ENCODE measurements around the gene CNKSR2. TPM values are rescaled to one million over a fixed set of nuclear protein-coding genes. Genes with fewer than 3 reads are reported as not detected.

Gene CNKSR2
- total and polyA plus RNA-seq, 9 donors = 0.35 to 20.6 (median 2.3) TPM

DNA sequence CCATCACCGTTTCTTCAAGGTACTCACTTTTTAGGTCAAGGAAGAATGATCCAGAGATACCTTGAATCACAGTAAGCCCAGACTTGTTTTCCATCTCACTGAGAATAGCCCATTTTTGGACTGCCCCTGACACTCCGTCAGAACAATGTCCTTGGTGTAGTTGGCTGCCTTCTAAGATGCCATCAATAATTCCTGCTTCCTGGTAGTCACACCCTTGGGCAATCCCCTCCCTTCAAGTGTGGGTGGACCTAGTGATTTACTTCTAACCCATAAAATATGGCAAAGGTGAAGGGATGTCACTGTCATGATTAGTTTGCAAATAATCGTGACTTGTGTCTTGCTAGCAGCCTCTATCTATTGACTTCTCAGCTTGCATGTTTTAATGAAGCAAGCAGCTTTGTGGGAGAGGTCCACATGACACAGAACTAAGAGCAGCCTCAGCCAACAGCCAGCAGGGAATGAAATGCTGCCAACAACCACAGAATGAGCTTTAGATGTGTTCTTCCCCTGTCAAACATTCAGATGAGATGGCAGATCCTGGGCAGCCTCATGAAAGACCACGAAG, 303.9 kb downstream of the CNKSR2 start:
- Histone ChIP-seq H3K27ac (no peak overlapping the region), H3K27me3 (no peaks in the 10 kb centered on the region), H3K4me3 (no peak overlapping the region), H3K36me3 (no peaks in the 10 kb centered on the region), H3K9me3 (no peaks in the 10 kb centered on the region), H3K4me1 (ENCODE audit: insufficient read depth) (no peaks in the 10 kb centered on the region)
- DNase-seq = no peak
- intact Hi-C loops (cut with DNase I) = no loop called here
- WGBS, 3 donors = 42 to 53% (median 45%) methylated on average over 4 of the region's 4 CpGs
- TF ChIP-seq, protein P1, sequence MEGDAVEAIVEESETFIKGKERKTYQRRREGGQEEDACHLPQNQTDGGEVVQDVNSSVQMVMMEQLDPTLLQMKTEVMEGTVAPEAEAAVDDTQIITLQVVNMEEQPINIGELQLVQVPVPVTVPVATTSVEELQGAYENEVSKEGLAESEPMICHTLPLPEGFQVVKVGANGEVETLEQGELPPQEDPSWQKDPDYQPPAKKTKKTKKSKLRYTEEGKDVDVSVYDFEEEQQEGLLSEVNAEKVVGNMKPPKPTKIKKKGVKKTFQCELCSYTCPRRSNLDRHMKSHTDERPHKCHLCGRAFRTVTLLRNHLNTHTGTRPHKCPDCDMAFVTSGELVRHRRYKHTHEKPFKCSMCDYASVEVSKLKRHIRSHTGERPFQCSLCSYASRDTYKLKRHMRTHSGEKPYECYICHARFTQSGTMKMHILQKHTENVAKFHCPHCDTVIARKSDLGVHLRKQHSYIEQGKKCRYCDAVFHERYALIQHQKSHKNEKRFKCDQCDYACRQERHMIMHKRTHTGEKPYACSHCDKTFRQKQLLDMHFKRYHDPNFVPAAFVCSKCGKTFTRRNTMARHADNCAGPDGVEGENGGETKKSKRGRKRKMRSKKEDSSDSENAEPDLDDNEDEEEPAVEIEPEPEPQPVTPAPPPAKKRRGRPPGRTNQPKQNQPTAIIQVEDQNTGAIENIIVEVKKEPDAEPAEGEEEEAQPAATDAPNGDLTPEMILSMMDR (IDR thresholded peaks at IDR 0.05) = no peak
- no peak for TF ChIP-seq POLR2A (IDR thresholded peaks at IDR 0.05)
- no peak for TF ChIP-seq EP300 (IDR thresholded peaks at IDR 0.05)

DNA sequence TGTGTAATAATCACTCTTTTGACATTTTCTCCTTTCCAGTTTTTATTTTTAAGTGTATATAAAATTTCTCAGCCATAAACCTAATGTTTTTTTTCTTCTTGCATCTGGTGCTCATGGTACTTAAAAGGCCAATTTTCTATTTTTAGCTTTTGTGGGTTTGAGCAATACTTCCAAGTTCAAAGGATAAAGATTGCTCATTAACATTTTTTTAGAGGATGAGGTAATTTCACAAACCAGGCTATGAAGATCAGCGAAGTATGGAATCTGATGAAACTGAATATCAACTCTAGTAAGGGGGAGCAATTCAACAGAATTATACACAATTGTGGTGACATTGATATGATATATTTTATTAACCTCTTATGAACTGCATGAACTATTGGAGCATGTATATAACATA, 309.7 kb downstream of the CNKSR2 start:
- H3K4me1 ChIP-seq (ENCODE audit: insufficient read depth) = no peaks in the 10 kb centered on the region
- no peaks in the 10 kb centered on the region for H3K9me3 ChIP-seq
- 43 to 57% (median 48%) methylated on average over 1 of the region's 1 CpG for WGBS, 3 donors
- no peak overlapping the region for H3K27ac ChIP-seq
- no peaks in the 10 kb centered on the region for H3K27me3 ChIP-seq
- intact Hi-C loops (cut with DNase I) = no loop called here
- TF ChIP-seq POLR2A (IDR thresholded peaks at IDR 0.05) = no peak
- TF ChIP-seq EP300 (IDR thresholded peaks at IDR 0.05) = no peak
- TF ChIP-seq, protein P1 (IDR thresholded peaks at IDR 0.05) = no peak
- H3K4me3 ChIP-seq = no peak overlapping the region
- no peaks in the 10 kb centered on the region for H3K36me3 ChIP-seq
- DNase-seq = no peak

GRCh38 chrX:21691512-21692018, 317.3 kb downstream of the CNKSR2 start:
- no peaks in the 10 kb centered on the region for H3K27me3 ChIP-seq
- DNase-seq = no peak
- intact Hi-C loops (cut with DNase I) = no loop called here
- H3K27ac ChIP-seq = no peak overlapping the region
- WGBS, 3 donors = 80 to 88% (median 82%) methylated on average over 3 of the region's 3 CpGs
- H3K4me3 ChIP-seq = no peak overlapping the region
- no peaks in the 10 kb centered on the region for H3K4me1 ChIP-seq (ENCODE audit: insufficient read depth)
- no peaks in the 10 kb centered on the region for H3K9me3 ChIP-seq
- no peak for TF ChIP-seq EP300 (IDR thresholded peaks at IDR 0.05)
- TF ChIP-seq, protein P1 (IDR thresholded peaks at IDR 0.05) = no peak
- TF ChIP-seq POLR2A (IDR thresholded peaks at IDR 0.05) = no peak
- no peaks in the 10 kb centered on the region for H3K36me3 ChIP-seq

- Histone ChIP-seq H3K27me3 (no peaks in the 10 kb centered on the region), H3K4me1 (ENCODE audit: insufficient read depth) (no peaks in the 10 kb centered on the region), H3K27ac (no peak overlapping the region), H3K4me3 (no peak overlapping the region), H3K36me3 (no peaks in the 10 kb centered on the region), H3K9me3 (no peaks in the 10 kb centered on the region)
- DNase-seq = no peak
- no peak for TF ChIP-seq POLR2A (IDR thresholded peaks at IDR 0.05)
- TF ChIP-seq EP300 (IDR thresholded peaks at IDR 0.05) = no peak
- TF ChIP-seq, protein P1 (IDR thresholded peaks at IDR 0.05) = no peak
- WGBS, 3 donors = 61 to 69% (median 68%) methylated on average over 4 of the region's 4 CpGs
- intact Hi-C loops (cut with DNase I) = no loop called here
Measured at GRCh38 chrX:21698272-21698671, 324.1 kb downstream of the CNKSR2 start.

Measured in ovary (tissue), 9 donors.